Measurements from ENCODE around the gene NUP62.
A peak's percentile ranks its signal among the peaks of the same experiment; 100 is the strongest.

NUP62 gene

DNA sequence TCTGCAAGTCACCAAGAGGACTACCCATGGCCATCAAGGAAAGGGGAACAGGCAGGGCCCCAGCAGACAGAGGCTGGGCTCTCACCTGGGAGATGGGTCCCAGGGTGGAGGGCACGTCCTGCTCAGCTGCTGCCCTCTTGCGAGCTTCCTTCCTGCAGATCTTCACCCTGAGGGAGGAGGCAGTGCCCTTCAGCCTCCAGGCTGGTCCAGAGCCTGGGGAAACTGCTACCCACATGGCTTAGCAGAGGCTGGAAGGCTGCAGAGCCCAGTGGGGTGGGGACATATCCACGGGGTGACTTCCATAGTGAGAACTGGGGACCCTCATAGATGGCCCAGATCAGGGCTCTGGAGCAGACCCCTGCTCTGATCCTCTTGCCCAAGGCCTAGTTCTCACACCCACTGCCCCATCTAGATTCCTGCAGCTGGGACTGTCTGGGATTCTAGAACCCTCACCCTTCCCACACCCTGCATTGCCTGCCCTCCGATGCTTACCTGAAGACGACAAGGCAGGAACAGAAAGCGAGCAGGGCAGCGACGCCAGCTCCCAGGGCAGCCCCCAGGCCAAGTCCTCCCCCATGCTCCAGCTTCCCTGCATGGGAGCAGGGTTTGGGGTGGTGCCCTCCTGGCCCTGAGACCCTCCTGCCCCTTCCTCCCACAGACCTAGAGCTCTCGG lies 22.6 kb upstream of the NUP62 start:
- no peak for DNase-seq

DNA sequence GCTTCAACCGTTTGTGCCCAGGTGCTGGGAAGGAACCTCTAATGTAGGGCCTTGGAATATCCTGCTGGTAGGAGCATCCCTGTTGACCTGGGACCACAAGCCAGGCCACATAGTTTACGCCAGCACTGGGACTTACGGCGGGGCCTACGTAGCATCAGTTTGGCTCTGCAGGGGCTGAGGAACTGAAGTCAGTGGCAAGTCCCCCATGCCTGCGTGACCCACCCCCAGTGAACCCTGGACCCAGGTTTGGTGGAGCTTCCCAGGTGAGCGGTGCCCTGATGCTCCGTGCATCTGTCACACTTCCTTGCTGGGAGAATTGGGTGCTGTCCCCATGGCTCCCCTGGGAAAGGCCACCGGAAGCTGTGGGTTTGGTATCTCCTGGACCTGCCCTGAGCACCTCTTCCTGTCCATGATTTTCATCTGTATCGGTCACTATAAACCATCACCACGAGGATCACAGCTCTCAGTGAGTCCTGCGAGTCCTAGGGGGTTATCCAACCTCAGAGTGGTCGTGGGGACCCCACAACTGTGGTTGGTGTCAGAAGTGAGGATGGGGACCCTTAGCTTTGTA lies 21.7 kb upstream of the NUP62 start:
- no peak for DNase-seq

DNA sequence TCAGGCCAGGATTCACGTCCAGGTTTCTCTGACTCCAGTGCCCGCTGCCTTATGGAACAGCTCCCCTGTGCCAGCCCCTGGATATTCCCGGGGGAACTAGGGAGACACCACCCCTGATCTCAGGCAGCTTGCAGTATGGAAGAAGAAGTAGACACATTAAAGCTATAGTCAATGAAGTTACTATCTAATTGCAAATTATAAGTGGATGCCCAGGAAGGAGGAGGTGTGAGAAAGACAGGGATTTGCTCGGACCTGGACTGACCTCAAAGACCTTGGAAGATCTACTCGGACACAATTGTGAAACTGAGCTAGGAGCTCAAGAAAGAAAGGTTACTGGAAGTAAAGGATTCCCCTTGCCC lies 21.3 kb upstream of the NUP62 start:
- DNase-seq = no peak

DNA sequence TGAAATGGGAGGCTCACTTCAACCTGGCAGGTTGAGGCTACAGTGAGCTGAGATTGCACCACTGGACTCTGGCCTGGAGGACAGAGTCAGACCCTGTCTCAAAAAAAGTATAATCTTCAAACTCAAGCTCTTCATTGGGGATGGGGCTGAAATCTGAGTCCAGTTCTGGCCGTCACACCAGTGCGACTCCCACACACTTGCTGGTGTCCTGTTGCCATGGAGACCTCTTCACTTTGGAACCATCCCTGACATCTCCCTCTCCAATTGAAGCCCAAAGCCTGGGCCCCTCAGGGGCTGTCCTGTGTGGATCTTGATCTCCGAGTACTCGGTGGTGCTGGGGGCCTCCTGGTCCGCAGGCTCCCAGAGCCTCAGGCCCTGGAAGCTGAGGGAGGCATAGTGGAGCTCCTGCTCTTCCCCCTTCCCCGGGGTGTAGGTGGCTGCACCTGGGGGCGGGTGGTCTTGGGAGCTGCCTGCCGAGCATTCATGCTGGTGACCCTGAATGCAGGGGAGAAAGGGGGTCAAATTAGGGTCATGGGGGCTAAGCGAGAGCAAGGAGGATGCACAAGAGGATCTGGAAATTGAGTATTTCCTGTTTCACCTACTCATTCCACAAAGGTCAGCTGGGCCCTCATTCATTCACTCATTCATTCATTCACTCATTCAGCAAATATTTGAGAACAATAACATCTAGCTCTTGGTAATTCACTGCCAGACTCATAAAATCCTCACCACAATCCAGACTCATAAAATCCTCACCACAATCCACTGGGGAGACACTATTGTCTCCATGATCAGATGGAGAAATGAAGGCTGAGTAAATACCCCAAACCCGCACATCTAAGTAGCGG lies 20.7 kb upstream of the NUP62 start:
- DNase-seq = no peak

DNA sequence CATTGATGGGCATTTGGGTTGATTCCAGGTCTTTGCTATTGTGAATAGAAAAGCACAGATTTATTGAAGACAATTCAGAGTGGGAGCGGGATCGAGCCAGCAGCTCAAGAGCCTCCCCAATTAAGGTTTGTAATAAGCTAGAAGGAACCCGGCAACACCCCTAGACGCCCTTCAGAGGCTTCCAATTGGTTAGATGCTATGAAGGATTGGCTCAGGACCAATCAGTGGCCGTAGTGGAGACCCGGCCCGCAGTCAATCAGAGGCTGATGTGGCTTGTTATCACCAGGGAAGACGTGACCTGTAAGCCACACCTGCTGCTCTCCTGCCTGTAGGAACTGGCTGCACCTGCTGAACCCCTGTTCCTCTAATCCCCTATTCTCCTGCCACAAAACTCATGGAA lies 17.1 kb upstream of the NUP62 start:
- DNase-seq = no peak

DNA sequence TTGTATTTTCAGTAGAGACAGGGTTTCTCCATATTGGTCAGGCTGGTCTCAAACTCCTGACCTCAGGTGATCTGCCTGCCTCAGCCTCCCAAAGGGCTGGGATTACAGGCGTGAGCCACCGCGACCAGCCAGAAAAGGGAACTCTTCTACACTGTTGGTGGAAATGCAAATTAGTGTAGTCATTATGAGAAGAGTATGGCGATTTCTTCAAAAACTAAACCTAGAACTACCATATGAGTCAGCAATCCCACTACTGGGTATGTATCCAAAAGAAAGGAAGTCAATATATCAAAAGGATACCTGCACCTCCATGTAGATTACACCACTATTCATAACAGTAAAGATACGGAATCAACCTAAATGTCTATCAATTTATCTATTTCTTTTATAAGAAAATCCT lies 15.3 kb upstream of the NUP62 start:
- peak in 1 of 5 donors; percentile 31 for DNase-seq

DNA sequence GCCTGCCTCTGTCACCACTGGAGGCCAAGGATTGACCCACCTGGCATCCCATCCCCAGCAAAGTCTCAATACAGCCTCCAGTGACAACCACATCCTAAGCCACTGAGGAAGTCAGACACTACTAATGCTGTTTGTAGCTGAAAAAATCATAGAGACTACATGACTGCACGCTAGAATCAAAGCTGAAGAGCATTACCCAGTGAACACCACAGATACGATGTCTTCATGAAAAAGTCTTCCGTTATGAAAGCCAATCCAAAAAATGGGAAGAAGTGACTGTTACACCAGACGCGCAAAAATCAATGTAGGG lies 11.1 kb upstream of the NUP62 start:
- no peak for DNase-seq

DNA sequence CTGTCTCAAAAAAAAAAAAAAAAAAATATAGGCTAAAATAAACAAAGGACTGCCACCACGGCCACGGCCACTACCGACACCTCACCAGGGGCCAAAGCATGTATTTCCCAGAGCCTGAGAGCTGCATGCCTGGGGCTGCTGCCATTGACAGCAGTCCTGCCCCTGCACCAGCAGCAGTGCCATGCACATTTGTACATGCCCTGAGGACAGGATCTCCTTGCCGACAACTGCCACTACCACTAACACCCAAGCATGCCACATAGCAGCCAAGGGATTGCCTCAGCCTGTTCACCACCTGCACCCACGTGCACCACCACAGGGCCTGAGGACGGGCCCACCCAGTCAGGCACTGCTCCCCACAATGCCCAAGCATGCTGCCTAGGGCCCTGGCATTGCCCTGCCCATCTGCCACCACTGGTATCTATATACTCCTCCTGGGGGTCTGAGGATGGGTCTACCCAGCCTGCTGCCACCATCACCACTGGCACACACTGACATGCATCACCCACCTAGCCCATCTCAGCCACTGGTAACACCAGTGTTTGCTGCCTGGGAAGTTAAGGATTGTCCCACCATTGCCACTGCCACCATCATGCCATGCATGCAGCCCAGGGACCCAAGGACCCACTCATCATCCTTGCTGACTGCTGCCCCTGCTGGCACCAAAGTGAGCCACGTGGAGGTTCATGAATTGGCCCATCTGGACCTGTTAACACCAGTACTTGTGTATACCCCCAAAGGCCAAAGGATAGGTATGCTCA lies 10.6 kb upstream of the NUP62 start:
- no peak for DNase-seq

DNA sequence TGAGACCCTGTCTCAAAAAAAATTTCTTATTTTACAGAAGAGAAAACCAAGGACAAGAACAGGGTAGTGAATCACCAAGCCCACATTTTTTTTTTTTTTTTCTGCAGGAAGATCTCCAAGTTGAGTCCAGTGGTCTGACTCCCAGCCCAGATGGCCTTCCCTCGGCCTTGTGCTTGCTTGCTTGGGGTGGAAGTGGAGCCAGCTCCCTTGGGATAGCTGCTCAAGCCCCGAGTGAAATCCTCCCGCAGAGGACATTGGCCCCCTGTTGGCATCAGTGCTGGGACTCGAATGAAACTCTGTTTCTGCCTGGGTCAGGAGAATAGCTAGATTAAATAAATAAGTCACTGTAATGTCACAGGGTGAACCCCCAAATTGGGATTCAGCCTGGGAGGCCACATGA lies 9.4 kb upstream of the NUP62 start:
- no peak for DNase-seq

DNA sequence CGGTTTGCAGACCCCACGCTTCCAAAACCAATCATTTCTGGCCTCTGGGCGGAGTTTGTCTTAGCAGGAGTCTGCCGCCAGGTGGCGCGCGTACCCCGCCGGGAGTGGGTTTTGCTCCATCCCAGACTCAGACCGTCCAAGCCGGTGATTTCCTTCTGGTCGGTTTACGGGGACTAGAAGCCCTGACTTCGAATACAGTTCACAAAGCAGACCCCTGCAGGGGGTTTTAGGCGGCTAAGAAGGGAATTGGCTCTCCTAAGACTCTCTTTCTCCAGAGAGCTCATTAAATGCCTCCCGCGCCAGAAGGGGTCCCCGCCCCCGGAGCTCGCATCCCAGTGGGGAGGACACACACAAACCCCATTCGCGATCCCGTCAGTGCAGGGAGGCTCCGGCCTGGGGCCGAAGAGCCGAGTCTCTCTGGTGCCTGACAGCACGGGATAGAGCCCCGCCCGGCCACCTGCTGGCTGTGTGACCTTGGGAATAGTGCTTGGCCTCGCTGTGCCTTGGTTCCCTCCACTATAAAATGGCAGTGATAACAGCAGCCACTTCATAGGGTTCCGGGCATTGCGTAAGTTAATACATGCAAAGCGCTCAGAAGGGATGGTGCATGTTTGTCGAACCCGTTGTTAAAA lies 8.6 kb upstream of the NUP62 start:
- peak; percentile 59 to 76 (median 67) for DNase-seq

DNA sequence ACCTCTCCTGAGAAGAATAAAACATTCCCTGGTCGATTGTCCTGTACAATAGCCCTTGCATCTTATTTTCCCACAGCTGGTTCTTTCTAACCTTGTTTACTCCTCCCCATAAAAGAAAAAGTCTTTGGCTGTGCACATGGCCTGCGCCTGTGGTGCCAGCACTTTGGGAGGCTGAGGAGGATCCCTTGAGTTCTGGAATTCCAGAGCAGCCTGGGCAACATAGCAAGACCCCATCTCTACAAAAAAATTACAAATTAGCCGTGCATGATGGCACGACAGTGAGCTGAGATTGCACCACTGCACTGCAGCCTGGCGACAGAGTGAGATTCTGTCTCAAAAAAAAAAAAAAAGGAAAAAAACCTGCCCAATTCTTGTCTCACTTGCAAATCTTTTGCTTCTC lies 7.2 kb upstream of the NUP62 start:
- DNase-seq = no peak

DNA sequence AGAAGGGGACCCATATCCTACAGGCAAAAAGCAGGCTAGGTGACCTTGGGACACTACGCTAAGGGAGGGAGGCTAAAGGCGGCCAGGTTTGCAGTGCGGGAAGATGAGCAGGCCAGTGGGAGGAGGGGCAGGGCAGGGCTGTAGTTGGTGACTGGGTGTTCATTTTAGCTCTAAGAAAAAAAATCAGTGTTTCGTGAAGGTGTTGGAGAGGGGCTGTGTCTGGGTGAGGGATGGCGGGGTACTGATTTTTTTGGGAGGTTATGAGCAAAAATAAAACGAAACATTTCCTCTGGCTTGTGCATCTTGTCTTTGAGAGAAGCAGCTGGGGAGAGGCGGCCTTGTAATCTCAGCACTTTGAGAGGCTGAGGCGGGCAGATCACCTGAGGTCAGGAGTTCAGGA lies 4.3 kb upstream of the NUP62 start:
- DNase-seq = no peak

DNA sequence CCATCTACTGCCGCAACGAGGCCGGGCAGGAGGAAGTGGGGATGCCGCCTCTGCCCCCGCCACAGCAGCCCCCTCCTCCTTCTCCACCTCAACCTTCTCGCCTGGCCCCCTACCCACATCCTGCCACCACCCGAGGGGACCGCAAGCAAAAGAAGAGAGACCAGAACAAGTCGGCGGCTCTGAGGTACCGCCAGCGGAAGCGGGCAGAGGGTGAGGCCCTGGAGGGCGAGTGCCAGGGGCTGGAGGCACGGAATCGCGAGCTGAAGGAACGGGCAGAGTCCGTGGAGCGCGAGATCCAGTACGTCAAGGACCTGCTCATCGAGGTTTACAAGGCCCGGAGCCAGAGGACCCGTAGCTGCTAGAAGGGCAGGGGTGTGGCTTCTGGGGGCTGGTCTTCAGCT lies 3.4 kb upstream of the NUP62 start:
- DNase-seq = peak in 2 of 5 donors; percentile 15 to 74

DNA sequence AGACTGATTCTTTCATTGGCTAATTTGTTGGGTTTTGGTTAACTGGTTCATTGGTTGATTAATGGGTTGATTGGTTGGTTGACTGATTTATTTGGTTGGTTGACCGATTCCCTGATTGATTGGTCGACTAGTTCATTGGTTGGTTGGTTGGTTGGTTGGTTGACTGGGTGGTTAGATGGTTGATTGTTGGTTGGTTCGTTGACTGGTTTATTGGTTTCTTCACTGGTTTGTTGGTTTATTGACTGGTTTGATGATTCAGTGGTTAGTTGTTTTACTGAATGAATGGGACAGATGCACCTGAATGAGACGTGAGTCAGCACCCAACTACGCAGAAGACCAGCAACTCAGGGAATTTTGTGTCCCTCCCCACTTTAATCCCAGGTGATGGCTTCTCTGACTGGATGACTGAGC lies 2.7 kb upstream of the NUP62 start:
- DNase-seq = no peak

DNA sequence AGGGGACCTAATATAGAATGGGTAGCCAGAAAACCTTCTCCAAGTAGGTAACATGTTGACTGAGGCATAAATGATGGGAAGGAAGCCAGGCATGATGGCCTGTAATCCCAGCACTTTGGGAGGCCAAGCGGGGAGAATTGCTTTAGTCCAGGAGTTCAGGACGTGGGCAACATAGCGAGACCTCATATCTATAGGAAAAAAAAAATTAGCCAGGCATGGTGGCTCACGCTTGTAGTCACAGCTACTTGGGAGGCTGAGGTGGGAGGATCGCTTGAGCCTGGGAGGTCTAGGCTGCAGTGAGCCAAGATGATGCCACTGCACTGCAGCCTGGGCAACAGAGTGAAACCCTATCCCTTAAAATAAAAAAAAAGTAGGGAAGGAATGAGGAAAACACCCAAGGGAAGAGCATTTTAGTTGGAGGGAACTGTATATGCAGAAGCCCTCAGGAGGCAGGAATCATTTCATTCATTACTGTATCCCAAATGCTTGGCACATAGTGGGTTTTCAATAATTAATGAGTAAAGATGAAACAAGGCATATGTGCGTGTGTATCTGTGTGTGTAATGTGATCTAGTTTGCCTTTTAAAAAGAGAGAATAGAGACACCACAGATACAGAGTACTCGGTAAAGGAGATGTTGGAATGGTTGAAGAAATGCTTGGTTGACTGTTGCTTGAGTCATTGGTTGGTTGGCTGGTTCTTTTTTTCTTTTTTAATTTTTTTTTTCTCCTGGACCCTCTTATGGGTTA lies 2.2 kb upstream of the NUP62 start:
- DNase-seq = no peak

DNA sequence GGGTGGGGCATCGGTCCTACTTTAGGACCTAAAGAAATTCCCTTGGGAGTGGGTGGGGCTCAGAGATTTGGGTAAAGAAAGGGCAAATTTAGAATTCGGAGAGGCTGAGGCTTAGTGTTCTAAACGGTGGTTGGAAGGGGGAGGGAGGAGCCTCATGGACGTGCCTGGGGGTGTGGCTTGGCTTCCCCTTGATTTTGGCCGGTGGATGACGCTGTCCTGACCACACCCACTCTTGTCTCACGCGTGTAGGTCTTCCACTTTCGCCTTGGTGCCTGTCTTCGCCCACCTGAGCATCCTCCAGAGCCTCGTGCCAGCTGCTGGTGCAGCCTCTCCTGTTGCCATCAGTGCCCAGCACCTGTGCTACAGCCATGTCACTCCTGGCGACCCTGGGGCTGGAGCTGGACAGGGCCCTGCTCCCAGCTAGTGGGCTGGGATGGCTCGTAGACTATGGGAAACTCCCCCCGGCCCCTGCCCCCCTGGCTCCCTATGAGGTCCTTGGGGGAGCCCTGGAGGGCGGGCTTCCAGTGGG lies 1.2 kb upstream of the NUP62 start:
- peak in 1 of 5 donors; percentile 21 for DNase-seq

DNA sequence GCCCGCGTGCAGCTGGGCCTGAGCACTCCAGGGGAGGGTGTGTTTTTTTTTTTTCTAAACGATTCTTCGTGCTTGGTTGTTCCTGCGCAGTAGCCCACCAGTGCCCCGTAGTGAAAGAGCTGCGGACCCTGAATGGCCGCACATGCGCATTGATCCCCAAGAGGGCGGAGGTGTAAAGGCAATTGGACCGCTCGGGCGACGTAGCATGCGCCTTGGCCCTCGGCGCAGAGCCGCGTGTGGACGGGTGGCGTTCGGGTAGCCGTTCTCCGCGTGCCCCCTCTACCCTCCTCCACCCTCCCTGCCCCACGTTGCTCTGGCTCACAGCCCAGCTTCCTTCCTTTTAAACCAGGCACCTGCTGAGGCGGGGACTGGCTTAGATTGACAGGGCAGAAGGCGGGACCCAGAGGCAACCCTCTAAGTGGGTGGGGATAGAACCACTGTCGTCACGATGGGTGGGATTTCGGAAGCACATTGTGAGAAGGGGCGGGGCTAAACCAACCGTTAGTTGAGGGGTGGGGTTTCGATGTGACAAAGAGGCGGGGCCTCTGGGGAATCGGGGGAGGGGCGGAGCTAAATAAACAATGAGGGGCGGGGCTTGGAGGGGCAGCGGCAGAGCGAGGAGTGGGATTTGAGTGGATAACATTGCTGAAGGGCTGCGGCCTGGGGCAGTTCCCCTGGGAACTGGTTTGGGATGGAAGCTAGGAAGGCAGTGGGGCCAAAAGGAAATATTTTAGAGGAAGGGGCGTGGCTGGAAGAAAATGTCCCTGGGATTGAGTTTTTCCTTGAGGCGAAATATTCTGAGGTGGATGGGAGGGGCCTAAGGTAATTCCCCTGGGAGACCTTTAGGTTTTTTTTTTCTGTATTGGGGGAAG lies 543 bp upstream of the NUP62 start:
- DNase-seq = peak; percentile 84 to 96 (median 93)

DNA sequence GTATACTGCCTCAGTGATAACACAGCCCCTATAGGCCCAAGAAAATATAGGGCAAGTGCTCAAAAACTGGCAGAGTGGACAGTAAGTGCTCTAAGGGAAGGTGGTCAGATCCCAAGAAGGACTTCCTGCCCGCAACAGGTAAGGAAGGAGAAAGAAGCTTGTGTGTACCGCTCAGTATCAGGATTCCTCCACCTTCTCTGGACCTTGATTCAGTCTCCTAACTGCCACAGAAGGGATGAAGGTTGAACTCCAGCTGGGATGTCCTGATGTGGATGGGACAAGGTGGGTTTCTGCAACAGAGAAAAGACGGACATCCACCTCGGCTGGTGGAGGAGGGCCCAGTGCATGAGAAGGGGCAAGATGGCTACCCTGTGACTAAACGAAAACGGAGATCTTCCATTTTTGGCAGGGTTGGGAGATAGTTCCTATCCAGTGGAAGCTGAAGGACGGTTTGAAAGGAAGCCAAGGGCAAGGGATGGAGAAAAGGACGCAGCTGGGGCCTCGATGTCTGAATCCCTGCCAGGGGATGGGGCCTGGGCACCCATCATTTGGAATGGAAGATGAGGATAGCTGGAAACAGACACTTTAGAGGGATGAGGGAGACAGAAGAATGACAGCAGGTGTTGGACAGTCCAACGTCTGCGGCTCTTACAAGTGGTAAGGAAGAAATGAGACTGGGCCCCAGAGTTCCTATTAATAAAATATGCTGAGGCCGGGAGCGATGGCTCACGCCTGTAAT lies 1.6 kb downstream of the NUP62 start:
- no peak for DNase-seq

DNA sequence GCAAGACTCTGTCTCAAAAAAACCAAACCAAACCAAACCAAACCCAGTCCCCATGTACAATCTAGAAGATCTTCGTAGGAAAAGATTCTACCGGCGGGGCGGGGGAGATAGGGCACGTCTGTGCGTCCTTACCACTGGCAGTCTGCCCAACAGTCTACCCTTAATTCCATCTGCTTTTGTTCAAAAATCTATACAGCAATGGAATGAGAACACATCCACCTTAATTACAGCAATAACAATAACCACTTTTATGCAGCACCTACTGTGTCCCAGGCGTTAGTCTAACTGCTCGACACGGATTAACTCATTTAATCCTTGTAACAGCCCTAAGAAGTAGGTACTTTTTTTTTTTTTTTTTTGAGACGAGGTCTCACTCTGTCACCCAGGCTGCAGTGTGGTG lies 2.8 kb downstream of the NUP62 start:
- DNase-seq = no peak

DNA sequence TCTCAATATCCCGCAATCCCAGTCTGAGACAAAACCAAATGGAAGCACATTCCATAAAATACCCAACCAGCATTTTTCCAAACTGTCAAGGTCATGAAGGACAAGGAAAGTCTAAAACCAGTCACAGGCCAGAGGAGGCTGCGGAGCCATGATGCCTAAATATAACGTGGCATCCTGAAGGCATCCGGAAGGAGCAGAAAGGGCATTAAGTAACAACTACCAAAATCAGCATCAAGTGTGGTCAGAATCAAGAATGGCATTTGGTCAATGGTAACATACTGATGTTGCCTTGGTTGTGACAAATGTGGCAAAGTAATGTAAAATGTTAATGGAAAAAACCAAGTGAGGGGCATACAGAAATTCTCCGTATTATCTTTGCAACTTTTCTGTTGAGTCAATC lies 3.8 kb downstream of the NUP62 start:
- DNase-seq = no peak
